Gastroesophageal sphincter (tissue), 4 donors: ENCODE results near the gene ERAS. TPM values are rescaled to one million over a fixed set of nuclear protein-coding genes. Genes with fewer than 3 reads are reported as not detected.

Source experiments
- ATAC-seq: fragments of 150-250 bp; one replicate; pipeline ENCODE4 v1.9.1; 2016; ENCODE audit warnings: mild to moderate bottlenecking, moderate library complexity
- H3K27ac ChIP-seq, 4 donors: fragments of 200-600 bp; sonication (generic) in 3 of 4; 1 replicate in 3 of 4; 2 replicates in 1 of 4; pipeline ENCODE4 v1.5.1; 2016 to 2019
- H3K27me3 ChIP-seq: fragments of 200-600 bp; sonication (generic); one replicate; pipeline ENCODE4 v1.5.1; 2019
- H3K36me3 ChIP-seq, 2 donors: fragments of 200-600 bp; sonication (generic); one replicate each; pipeline ENCODE4 v1.5.1; 2019; ENCODE audit warnings: control low read depth in 1 of 2
- H3K4me1 ChIP-seq, 3 donors: fragments of 200-600 bp; sonication (generic); 1 replicate in 2 of 3; 2 replicates in 1 of 3; pipeline ENCODE4 v1.5.1; 2016 to 2019; ENCODE audit warnings: control low read depth in 2 of 3
- H3K4me3 ChIP-seq, 2 donors: fragments of 200-600 bp; sonication (generic); one replicate each; pipeline ENCODE4 v1.5.1; 2019; ENCODE audit warnings: mild to moderate bottlenecking in 1 of 2, moderate library complexity in 1 of 2
- H3K9me3 ChIP-seq, 3 donors: fragments of 200-600 bp; sonication (generic); one replicate each; pipeline ENCODE4 v1.5.1; 2017 to 2019; ENCODE audit warnings: control low read depth in 2 of 3
- EP300 ChIP-seq: sonication (generic); formaldehyde crosslinking; IDR thresholded peaks from one replicate; pipeline ENCODE4 v1.6.1; 2017; ENCODE audit warnings: antibody characterized with exemption, mild to moderate bottlenecking
- POLR2A ChIP-seq, 2 donors: fragments of 450-650 bp; IDR thresholded peaks; one replicate each; pipeline ENCODE4 v1.6.1; 2017; ENCODE audit warnings: antibody characterized with exemption in 2 of 2, mild to moderate bottlenecking in 2 of 2, moderate library complexity in 1 of 2
- POLR2AphosphoS5 ChIP-seq: sonication (generic); formaldehyde crosslinking; IDR thresholded peaks from one replicate; pipeline ENCODE4 v1.6.1; 2017; ENCODE audit warnings: antibody characterized with exemption
- WGBS, 2 donors: methylation state at CpG; one replicate each; pipeline ENCODE4 v1.1.5; 2018; ENCODE audit warnings: low coverage in 1 of 2; 5-methylcytosine and 5-hydroxymethylcytosine counted together
- total RNA-seq, 4 donors: library from RNA; depleted of rRNA; stranded (reverse); fragments of >200 nt; gene quantifications; one replicate each; pipeline ENCODE4 v1.1.0, GENCODE V29; 2016
- TF ChIP-seq, protein P1 (sequence below), 4 experiments: fragments of 200-600 bp in 2 of 4; fragments of 450-650 bp in 2 of 4; sonication (generic) in 1 of 4; IDR thresholded peaks; one replicate each; pipeline ENCODE4 v1.5.1; 2017 to 2019; ENCODE audit warnings: antibody characterized with exemption in 4 of 4, mild to moderate bottlenecking in 2 of 4, moderate library complexity in 2 of 4

The ERAS gene
- total RNA-seq, 4 donors from 2014 or later = not detected

GRCh38 chrX:48782795-48783194 is 43.5 kb upstream of the ERAS start:
- H3K36me3 ChIP-seq = no peaks in the 10 kb centered on the region
- TF ChIP-seq POLR2AphosphoS5 (no peak), EP300 (no peak)
- 100% methylated on average over 1 of the region's 13 CpGs; no CpG with 5 or more reads in 1 of the 2 donors for WGBS, 2 donors
- no peak overlapping the region for H3K4me3 ChIP-seq
- no peak for ATAC-seq
- no peaks in the 10 kb centered on the region for H3K4me1 ChIP-seq
- peaks cover 5% of the 10 kb centered on the region for H3K27me3 ChIP-seq
- H3K9me3 ChIP-seq = no peaks in the 10 kb centered on the region
- H3K27ac ChIP-seq = no peak overlapping the region

DNA sequence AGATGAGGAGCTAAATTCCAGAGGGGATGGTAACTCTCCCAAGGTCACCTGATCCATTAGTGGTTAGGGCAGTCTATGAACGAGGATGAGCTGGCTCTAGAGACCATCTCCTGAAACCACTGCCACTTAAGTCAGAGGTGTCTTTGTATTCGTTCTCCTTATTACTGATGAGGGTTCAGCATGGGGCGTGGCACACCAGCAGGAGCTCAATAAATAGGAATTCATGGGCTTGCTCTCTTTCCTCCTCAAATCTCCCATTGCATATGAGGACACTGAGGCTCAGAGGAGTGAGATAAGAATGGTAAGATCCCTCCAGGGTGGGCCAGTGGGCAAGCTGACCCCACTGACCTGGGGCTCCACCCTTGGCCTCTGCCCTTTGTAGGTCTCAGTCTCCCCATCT is 41.6 kb upstream of the ERAS start:
- no peaks in the 10 kb centered on the region for H3K4me1 ChIP-seq
- H3K4me3 ChIP-seq = no peak overlapping the region
- TF ChIP-seq EP300 = no peak
- TF ChIP-seq, protein P1, sequence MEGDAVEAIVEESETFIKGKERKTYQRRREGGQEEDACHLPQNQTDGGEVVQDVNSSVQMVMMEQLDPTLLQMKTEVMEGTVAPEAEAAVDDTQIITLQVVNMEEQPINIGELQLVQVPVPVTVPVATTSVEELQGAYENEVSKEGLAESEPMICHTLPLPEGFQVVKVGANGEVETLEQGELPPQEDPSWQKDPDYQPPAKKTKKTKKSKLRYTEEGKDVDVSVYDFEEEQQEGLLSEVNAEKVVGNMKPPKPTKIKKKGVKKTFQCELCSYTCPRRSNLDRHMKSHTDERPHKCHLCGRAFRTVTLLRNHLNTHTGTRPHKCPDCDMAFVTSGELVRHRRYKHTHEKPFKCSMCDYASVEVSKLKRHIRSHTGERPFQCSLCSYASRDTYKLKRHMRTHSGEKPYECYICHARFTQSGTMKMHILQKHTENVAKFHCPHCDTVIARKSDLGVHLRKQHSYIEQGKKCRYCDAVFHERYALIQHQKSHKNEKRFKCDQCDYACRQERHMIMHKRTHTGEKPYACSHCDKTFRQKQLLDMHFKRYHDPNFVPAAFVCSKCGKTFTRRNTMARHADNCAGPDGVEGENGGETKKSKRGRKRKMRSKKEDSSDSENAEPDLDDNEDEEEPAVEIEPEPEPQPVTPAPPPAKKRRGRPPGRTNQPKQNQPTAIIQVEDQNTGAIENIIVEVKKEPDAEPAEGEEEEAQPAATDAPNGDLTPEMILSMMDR (IDR thresholded peaks at IDR 0.05) = no peak
- no peak for TF ChIP-seq POLR2AphosphoS5
- no peak for TF ChIP-seq POLR2A (IDR thresholded peaks at IDR 0.05)
- no peaks in the 10 kb centered on the region for H3K9me3 ChIP-seq
- H3K27ac ChIP-seq = no peak overlapping the region
- no peak for ATAC-seq
- WGBS, 2 donors = 59% methylated on average over 3 of the region's 3 CpGs; no CpG with 5 or more reads in 1 of the 2 donors
- no peaks in the 10 kb centered on the region for H3K36me3 ChIP-seq
- peaks cover 7% of the 10 kb centered on the region for H3K27me3 ChIP-seq

- no peak for ATAC-seq
- Histone ChIP-seq H3K27me3 (peaks cover 7% of the 10 kb centered on the region), H3K9me3 (no peaks in the 10 kb centered on the region), H3K36me3 (no peaks in the 10 kb centered on the region), H3K4me3 (no peak overlapping the region), H3K27ac (no peak overlapping the region), H3K4me1 (no peaks in the 10 kb centered on the region)
- TF ChIP-seq, protein P1 (IDR thresholded peaks at IDR 0.05) = no peak
- TF ChIP-seq POLR2AphosphoS5 = no peak
- no peak for TF ChIP-seq EP300
- TF ChIP-seq POLR2A (IDR thresholded peaks at IDR 0.05) = no peak
- WGBS, 2 donors = no CpG with 5 or more reads among the region's 1 CpG
These were observed 41.1 kb upstream of the ERAS start for GRCh38 chrX:48785186-48785539.

DNA sequence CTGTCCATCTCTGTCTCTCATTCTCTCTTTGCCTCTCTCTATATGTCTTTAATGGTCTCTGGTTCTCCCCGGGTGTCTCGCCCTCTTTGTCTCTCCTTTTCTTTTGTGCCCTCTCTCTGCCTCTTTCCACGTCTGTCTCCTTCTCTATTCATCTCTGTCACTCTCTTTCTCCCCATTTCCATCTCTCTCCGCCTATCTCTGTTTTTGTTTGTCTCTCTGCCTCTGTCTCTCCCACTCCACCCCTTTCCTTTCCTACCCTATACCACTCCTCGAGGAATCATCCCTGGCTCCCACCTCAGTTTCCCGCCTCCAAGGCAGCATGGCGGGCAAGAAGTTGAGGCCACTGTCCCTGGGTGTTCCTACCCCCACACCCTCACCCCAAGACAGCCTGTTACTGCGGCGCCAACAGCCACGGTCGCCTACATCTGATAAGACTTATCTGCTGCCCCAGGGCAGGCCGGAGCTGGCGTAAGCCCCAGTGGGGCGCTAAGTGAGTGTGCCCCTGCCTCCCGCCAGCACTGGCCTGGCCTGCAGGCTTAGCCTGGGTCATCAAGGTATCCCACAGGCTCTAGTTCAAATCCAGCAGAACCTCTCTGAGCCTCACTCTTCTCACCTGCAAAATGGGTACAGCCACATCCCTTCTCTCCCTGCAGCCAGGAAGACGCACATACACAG is 40.6 kb upstream of the ERAS start:
- H3K4me3 ChIP-seq = no peak overlapping the region
- no peaks in the 10 kb centered on the region for H3K9me3 ChIP-seq
- no peaks in the 10 kb centered on the region for H3K4me1 ChIP-seq
- H3K27ac ChIP-seq = no peak overlapping the region
- WGBS, 2 donors = 58 to 64% methylated on average over 3 to 4 of the region's 16 CpGs
- H3K27me3 ChIP-seq = peaks cover 7% of the 10 kb centered on the region
- no peaks in the 10 kb centered on the region for H3K36me3 ChIP-seq
- no peak for ATAC-seq
- TF ChIP-seq POLR2AphosphoS5 = no peak
- no peak for TF ChIP-seq EP300

DNA sequence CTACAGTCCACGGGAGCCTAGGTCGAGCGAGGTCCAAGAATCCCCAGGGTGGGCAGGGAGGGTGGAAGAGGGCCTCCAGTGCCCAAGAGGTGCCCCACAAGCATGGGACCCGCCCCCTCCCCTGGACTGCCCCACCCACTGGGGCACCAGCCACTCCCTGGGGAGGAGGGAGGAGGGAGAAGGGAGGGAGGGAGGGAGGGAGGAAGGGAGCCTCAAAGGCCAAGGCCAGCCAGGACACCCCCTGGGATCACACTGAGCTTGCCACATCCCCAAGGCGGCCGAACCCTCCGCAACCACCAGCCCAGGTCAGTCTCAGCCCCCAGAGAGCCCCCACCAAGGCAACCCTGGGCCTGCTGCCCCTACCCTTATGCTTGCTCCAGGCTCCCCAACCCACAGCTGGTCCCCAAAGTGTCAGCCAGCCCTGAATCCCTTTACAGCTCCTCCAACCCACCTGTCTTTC is 39.9 kb upstream of the ERAS start, which contains the start of gene GATA1:
Gene GATA1 (plus strand): TSS at position 250 of the 460 bp plus-strand sequence. CDS start 4,520 bp downstream, outside the sequence.
- no peak for ATAC-seq
- 60% methylated on average over 2 of the region's 7 CpGs; no CpG with 5 or more reads in 1 of the 2 donors for WGBS, 2 donors
- Histone ChIP-seq H3K36me3 (no peaks in the 10 kb centered on the region), H3K4me1 (no peaks in the 10 kb centered on the region), H3K9me3 (no peaks in the 10 kb centered on the region), H3K27me3 (peaks cover 7% of the 10 kb centered on the region), H3K27ac (no peak within 1 kb of the TSS), H3K4me3 (no peak within 1 kb of the TSS)
- no peak for TF ChIP-seq POLR2A (IDR thresholded peaks at IDR 0.05)
- no peak for TF ChIP-seq POLR2AphosphoS5
- TF ChIP-seq EP300 = no peak
- TF ChIP-seq, protein P1 (IDR thresholded peaks at IDR 0.05) = no peak

DNA sequence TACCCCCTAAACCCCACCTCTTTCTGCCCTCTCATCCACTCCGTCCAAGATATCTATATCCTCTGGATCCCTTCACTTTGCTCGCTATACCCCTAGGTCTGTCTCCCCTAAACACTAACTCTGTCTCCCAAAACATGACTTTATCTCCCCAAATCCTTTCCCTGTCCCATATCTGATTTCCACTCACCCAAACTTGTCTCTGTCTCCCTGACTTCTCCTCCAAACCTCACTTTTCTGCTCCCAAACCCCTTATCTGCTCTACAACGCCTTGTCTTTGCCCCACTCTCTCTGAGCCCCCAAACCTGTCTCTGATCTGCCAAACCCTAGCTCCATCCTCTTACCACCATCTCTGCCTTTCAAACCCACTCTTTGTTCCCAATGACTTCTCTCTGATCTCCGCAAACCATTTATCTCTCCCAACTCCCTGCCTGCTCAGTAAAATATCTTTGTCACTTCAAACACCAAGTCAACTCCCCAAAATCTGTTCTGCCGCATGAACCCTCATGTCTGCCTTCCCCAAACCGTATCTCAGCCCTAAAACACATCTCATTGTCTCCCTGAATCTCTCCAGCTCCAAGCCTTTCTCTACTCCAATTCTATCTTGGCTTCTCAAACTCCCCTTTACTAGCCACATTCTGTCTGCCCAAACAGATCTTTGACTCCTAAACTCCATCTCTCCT is 39.3 kb upstream of the ERAS start:
- no peak for ATAC-seq
- H3K9me3 ChIP-seq = no peaks in the 10 kb centered on the region
- TF ChIP-seq POLR2A (IDR thresholded peaks at IDR 0.05) = no peak
- TF ChIP-seq EP300 = no peak
- H3K36me3 ChIP-seq = no peaks in the 10 kb centered on the region
- no peak overlapping the region for H3K4me3 ChIP-seq
- no peaks in the 10 kb centered on the region for H3K4me1 ChIP-seq
- H3K27me3 ChIP-seq = peaks cover 7% of the 10 kb centered on the region
- no peak overlapping the region for H3K27ac ChIP-seq
- WGBS, 2 donors = 67 to 72% methylated on average over 6 of the region's 6 CpGs
